ENCODE results near the gene SYNJ2. TPM values are rescaled to one million over a fixed set of nuclear protein-coding genes. Genes with fewer than 3 reads are reported as not detected.

Gene SYNJ2
- total RNA-seq, 2 experiments from 2014 or later: 28.6 to 30.1 TPM

- ChIA-PET CTCF (interaction anchor here (0.5 to 4.3 kb wide), 3 partner anchors 8 to 433 kb away, joined by 3 to 23 read pairs (median 8); no protein-coding TSS in a partner anchor), POLR2A (interaction anchor here (0.7 to 2.8 kb wide), 5 partner anchors 10 to 986 kb away, joined by 3 to 9 read pairs (median 5); no protein-coding TSS in a partner anchor)
- DNase-seq: peak; percentile 91
- H3K27ac Mint-ChIP-seq: peak overlapping the region; percentile 85
- H3K4me3 Mint-ChIP-seq: peak overlapping the region; percentile 25
- peak; percentile 93 for ATAC-seq
- no peaks in the 10 kb centered on the region for H3K9me3 Mint-ChIP-seq (ENCODE audit: low read depth)
- intact Hi-C loops (cut with DNase I, micrococcal nuclease): loop anchor here (1.0 to 5.0 kb wide), 3 partner anchors 10 to 65 kb away; partner anchors contain the start of gene SYNJ2 (in 1 of the 2)
- H3K4me1 Mint-ChIP-seq: peaks cover 33% of the 10 kb centered on the region
- no peaks in the 10 kb centered on the region for H3K27me3 Mint-ChIP-seq
- peaks cover 52% of the 10 kb centered on the region for H3K36me3 Mint-ChIP-seq (ENCODE audit: low read depth)
Measured at GRCh38 chr6:158047127-158047518, 65.5 kb downstream of the SYNJ2 start.

DNA sequence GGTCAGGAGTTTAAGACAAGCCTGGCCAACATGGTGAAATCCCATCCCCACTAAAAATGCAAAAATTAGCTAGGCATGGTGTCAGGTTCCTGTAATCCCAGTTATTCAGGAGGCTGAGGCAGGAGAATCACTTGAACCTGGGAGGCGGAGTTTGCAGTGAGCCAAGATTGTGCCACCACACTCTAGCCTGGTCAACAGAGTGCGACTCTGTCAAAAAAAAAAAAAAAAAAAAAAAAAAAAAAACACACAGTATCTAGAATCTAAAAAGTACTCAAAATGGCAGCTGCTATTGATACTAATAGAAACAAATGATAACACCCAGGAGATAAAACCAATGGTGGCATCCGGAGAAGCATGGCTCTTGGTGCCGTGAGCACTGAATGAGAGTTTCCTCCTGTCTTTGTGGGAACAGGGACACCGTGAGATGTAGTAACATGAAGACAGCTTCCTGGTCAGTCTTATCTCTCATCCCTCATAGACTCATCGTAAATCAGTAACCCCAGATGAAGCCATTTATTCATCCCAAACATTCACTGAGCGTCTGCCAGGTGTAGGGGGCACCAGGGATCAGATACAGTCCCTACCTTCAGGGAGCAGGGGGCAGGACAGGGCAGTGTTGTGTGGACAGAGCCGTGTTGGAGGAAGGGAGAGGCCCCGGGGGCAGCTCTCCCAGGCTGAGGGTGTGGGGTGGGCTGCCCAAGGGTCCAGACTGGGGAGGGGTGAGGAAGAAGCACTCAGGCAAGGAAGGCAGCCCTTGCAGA, 66.1 kb downstream of the SYNJ2 start:
- no peak for ATAC-seq
- peak overlapping the region; percentile 85 for H3K27ac Mint-ChIP-seq
- peak overlapping the region; percentile 25 for H3K4me3 Mint-ChIP-seq
- H3K4me1 Mint-ChIP-seq: peaks cover 37% of the 10 kb centered on the region
- DNase-seq: no peak
- H3K9me3 Mint-ChIP-seq (ENCODE audit: low read depth): no peaks in the 10 kb centered on the region
- ChIA-PET CTCF (interaction anchor here (0.8 to 4.3 kb wide), 5 partner anchors 8 to 175 kb away, joined by 3 to 23 read pairs (median 4); no protein-coding TSS in a partner anchor), POLR2A (interaction anchor here (0.7 to 2.8 kb wide), 5 partner anchors 10 to 986 kb away, joined by 3 to 9 read pairs (median 5); no protein-coding TSS in a partner anchor)
- intact Hi-C loops (cut with DNase I, micrococcal nuclease): loop anchor here (1.0 to 5.0 kb wide), 3 partner anchors 10 to 65 kb away; partner anchors contain the start of gene SYNJ2 (in 1 of the 2)
- no peaks in the 10 kb centered on the region for H3K27me3 Mint-ChIP-seq
- peaks cover 56% of the 10 kb centered on the region for H3K36me3 Mint-ChIP-seq (ENCODE audit: low read depth)

GRCh38 chr6:158048589-158048988, 66.9 kb downstream of the SYNJ2 start:
- no peak for DNase-seq
- Mint-ChIP-seq H3K4me3 (no peak overlapping the region), H3K4me1 (peaks cover 45% of the 10 kb centered on the region), H3K9me3 (ENCODE audit: low read depth) (no peaks in the 10 kb centered on the region), H3K27me3 (no peaks in the 10 kb centered on the region), H3K27ac (no peak overlapping the region), H3K36me3 (ENCODE audit: low read depth) (peaks cover 58% of the 10 kb centered on the region)
- ChIA-PET POLR2A (interaction anchor here (0.6 kb wide), 1 partner anchor 20 kb away, joined by 3 read pairs; no protein-coding TSS in a partner anchor), CTCF (interaction anchor here (0.5 to 4.3 kb wide), 6 partner anchors 9 to 1062 kb away, joined by 3 to 23 read pairs (median 4); no protein-coding TSS in a partner anchor)
- intact Hi-C loops (cut with DNase I, micrococcal nuclease): loop anchor here in 1 of 2 experiments (5.0 kb wide), 1 partner anchor 66 kb away; the partner anchor contains the start of gene SYNJ2
- ATAC-seq: no peak

GRCh38 chr6:158049055-158050028, 67.7 kb downstream of the SYNJ2 start:
- no peaks in the 10 kb centered on the region for H3K27me3 Mint-ChIP-seq
- ChIA-PET POLR2A (interaction anchor here (0.6 kb wide), 1 partner anchor 21 kb away, joined by 3 read pairs; no protein-coding TSS in a partner anchor), CTCF (interaction anchor here (0.5 to 4.3 kb wide), 6 partner anchors 8 to 1061 kb away, joined by 3 to 23 read pairs (median 4); no protein-coding TSS in a partner anchor)
- intact Hi-C loops (cut with DNase I, micrococcal nuclease): loop anchor here in 1 of 2 experiments (5.0 kb wide), 1 partner anchor 67 kb away; the partner anchor contains the start of gene SYNJ2
- no peaks in the 10 kb centered on the region for H3K9me3 Mint-ChIP-seq (ENCODE audit: low read depth)
- H3K36me3 Mint-ChIP-seq (ENCODE audit: low read depth): peaks cover 60% of the 10 kb centered on the region
- DNase-seq (no peak), ATAC-seq (no peak)
- H3K27ac Mint-ChIP-seq: no peak overlapping the region
- H3K4me3 Mint-ChIP-seq: no peak overlapping the region
- H3K4me1 Mint-ChIP-seq: peaks cover 46% of the 10 kb centered on the region

GRCh38 chr6:158050107-158050735, 68.6 kb downstream of the SYNJ2 start:
- Mint-ChIP-seq H3K27ac (no peak overlapping the region), H3K4me3 (no peak overlapping the region), H3K36me3 (ENCODE audit: low read depth) (peaks cover 55% of the 10 kb centered on the region), H3K9me3 (ENCODE audit: low read depth) (no peaks in the 10 kb centered on the region), H3K4me1 (peaks cover 46% of the 10 kb centered on the region), H3K27me3 (no peaks in the 10 kb centered on the region)
- no peak for DNase-seq
- no peak for ATAC-seq
- ChIA-PET CTCF (interaction anchor here (0.6 to 4.3 kb wide), 2 partner anchors 24 to 25 kb away, joined by 3 to 23 read pairs; no protein-coding TSS in a partner anchor), POLR2A (no interaction called here)
- intact Hi-C loops (cut with DNase I, micrococcal nuclease): no loop called here

GRCh38 chr6:158050955-158051354, 69.3 kb downstream of the SYNJ2 start:
- ChIA-PET POLR2A (no interaction called here), CTCF (no interaction called here)
- DNase-seq: no peak
- peaks cover 48% of the 10 kb centered on the region for H3K36me3 Mint-ChIP-seq (ENCODE audit: low read depth)
- no peak for ATAC-seq
- H3K4me3 Mint-ChIP-seq: no peak overlapping the region
- peaks cover 44% of the 10 kb centered on the region for H3K4me1 Mint-ChIP-seq
- no peaks in the 10 kb centered on the region for H3K27me3 Mint-ChIP-seq
- H3K9me3 Mint-ChIP-seq (ENCODE audit: low read depth): no peaks in the 10 kb centered on the region
- no peak overlapping the region for H3K27ac Mint-ChIP-seq
- intact Hi-C loops (cut with DNase I, micrococcal nuclease): no loop called here

- ChIA-PET POLR2A (no interaction called here), CTCF (interaction anchor here (0.9 kb wide), 1 partner anchor 26 kb away, joined by 3 read pairs; no protein-coding TSS in a partner anchor)
- Mint-ChIP-seq H3K27ac (no peak overlapping the region), H3K4me1 (peaks cover 44% of the 10 kb centered on the region), H3K9me3 (ENCODE audit: low read depth) (no peaks in the 10 kb centered on the region), H3K4me3 (no peak overlapping the region), H3K27me3 (no peaks in the 10 kb centered on the region), H3K36me3 (ENCODE audit: low read depth) (peaks cover 48% of the 10 kb centered on the region)
- intact Hi-C loops (cut with DNase I, micrococcal nuclease): no loop called here
- DNase-seq: no peak
- no peak for ATAC-seq
Measured at GRCh38 chr6:158051968-158052367, 70.3 kb downstream of the SYNJ2 start.

DNA sequence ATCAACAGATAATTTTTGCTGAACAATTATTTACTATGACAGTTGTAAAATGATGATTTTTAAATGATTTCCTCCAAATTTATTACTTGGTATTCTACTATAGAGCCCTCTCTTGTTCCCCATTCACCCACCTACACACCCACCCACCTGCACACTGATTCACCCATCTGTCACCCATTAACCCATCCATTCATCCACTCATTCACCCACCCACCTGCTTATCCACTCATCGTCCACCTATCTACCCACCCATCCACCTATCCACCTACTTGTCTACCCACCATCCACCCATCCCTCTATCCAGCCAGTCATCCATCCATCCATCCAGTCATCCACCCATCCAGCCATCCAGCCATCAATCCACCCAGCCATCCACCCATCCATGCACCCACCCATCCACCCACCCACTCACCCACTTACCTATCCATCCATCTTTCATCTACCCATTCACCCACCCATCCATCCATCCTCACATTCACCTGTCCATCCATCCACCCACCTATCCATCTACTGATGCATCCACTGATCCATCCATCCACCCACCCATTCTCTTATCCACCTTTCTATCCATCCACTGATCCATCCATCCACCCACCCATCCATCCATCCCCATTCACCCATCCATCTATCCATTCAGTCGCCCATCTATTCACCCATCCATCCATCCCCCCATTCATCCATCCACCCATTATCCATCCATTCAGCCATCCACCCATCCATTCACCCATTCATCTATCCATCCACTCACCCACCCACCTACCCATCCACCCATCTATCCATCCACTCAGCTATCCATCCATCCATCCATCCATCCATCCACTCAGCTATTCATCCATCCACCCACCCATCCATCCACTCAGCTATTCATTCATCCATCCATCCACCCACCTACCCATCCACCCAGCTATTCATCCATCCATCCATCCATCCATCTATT, 72.0 kb downstream of the SYNJ2 start:
- ATAC-seq (no peak), DNase-seq (no peak)
- intact Hi-C loops (cut with DNase I, micrococcal nuclease): no loop called here
- Mint-ChIP-seq H3K27ac (no peak overlapping the region), H3K9me3 (ENCODE audit: low read depth) (no peaks in the 10 kb centered on the region), H3K36me3 (ENCODE audit: low read depth) (peaks cover 44% of the 10 kb centered on the region), H3K27me3 (no peaks in the 10 kb centered on the region), H3K4me3 (no peak overlapping the region), H3K4me1 (peaks cover 48% of the 10 kb centered on the region)
- CTCF ChIA-PET: interaction anchor here (0.6 to 0.7 kb wide), 2 partner anchors 180 to 313 kb away, joined by 3 read pairs; no protein-coding TSS in a partner anchor
- POLR2A ChIA-PET: no interaction called here

DNA sequence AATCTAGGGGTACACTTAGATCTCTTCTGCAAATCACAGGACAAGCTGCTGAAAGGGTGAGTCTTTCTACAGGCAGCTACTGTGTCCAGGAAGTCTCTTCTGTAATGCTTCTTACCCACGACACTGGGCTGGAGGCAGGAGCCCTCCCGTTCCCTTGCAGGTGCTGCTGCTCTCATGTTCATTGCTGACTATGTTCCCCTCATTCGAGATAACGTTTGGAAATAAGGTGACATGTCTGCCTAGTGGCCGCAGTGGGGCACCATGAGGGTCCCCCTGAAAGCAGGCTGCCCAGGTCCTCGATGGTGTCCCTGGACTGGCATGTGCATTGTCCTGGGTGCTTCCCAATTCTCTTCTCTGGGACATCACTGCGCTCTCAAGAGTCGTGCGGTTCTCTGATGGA, 74.7 kb downstream of the SYNJ2 start:
- Mint-ChIP-seq H3K27me3 (no peaks in the 10 kb centered on the region), H3K4me3 (no peak overlapping the region), H3K36me3 (ENCODE audit: low read depth) (peaks cover 36% of the 10 kb centered on the region), H3K4me1 (peaks cover 62% of the 10 kb centered on the region), H3K9me3 (ENCODE audit: low read depth) (no peaks in the 10 kb centered on the region), H3K27ac (no peak overlapping the region)
- CTCF ChIA-PET: interaction anchor here (0.6 to 2.6 kb wide), 4 partner anchors 9 to 104 kb away, joined by 3 to 18 read pairs (median 6); no protein-coding TSS in a partner anchor
- ATAC-seq: no peak
- intact Hi-C loops (cut with DNase I, micrococcal nuclease): loop anchor here in 1 of 2 experiments (2.0 to 5.0 kb wide), 3 partner anchors 16 to 294 kb away; partner anchors contain the start of gene SYNJ2
- DNase-seq: no peak
- POLR2A ChIA-PET: interaction anchor here (1.0 kb wide), 1 partner anchor 30 kb away, joined by 3 read pairs; no protein-coding TSS in a partner anchor
